ENCODE data around the gene RAC3.

RAC3 gene

DNA sequence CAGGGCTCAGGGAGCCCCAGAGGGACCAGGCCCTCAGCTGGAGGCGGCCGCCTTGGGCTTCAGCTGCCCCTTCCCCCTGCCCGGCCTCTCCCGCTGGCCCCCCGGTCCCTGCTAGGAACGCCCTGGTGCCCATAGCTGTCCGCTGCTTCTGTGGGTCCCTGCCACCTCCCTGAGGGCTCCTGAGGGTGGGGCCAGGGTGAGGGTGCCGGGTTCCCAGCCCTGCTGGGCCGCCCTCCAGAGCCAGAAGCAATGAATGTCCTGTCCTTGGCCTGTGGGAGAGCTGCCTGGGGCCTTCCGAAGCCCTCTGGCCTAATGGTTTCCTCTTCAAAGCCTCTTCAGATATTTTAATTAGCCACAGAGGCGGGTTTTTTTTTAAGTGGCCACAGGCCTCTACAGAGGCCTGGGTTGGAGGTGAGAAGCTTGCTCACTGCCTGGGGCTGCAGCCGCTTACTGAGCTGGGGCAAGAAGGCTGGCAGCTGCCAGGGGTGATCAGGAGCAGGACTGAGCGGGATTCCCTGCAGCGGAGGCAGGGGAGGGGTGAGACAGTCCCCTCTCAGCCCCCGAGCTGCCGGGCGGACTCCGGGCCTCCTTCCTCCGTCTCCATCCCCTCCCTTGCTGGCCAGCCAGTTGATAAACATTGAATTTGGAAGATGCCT is 18.7 kb upstream of the RAC3 start:
- DNase-seq (ENCODE audit: low read depth in 2 of 2) = no peak

GRCh38 chr17:82013341-82013740 is 18.1 kb upstream of the RAC3 start:
- DNase-seq (ENCODE audit: low read depth in 2 of 2) = no peak

DNA sequence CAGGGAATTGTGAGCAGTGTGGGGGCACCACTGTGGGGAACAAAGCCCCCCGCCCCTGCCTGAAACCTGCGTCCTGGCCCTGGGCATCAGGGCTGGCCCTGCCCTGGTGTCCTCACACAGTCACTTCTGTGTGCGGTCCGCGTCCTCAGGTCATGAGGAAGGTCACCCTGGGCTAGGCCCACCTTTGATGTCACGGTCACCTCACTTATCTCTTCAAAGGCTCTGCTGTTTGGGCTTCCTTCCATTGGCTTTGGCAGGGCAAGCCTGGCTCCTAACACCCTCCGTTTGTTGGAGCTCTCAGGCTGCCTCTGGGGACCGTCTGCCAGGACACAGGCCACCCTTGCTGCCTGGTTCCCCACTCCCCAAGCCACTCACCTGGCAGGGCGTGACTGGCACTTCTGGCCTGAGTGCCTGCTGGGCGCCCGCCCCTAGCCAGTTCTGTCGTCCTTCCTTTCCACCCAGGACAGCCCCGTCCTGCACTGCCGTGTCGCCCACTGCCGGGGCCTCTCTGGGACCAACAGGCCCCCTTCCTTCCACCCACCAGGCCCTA is 17.6 kb upstream of the RAC3 start:
- no peak for DNase-seq (ENCODE audit: low read depth in 2 of 2)

GRCh38 chr17:82014432-82014831 is 17.0 kb upstream of the RAC3 start:
- DNase-seq (ENCODE audit: low read depth in 2 of 2) = no peak

GRCh38 chr17:82014971-82015310 is 16.5 kb upstream of the RAC3 start:
- no peak for DNase-seq (ENCODE audit: low read depth in 2 of 2)

GRCh38 chr17:82015311-82015971 is 16.0 kb upstream of the RAC3 start:
- no peak for DNase-seq (ENCODE audit: low read depth in 2 of 2)

DNA sequence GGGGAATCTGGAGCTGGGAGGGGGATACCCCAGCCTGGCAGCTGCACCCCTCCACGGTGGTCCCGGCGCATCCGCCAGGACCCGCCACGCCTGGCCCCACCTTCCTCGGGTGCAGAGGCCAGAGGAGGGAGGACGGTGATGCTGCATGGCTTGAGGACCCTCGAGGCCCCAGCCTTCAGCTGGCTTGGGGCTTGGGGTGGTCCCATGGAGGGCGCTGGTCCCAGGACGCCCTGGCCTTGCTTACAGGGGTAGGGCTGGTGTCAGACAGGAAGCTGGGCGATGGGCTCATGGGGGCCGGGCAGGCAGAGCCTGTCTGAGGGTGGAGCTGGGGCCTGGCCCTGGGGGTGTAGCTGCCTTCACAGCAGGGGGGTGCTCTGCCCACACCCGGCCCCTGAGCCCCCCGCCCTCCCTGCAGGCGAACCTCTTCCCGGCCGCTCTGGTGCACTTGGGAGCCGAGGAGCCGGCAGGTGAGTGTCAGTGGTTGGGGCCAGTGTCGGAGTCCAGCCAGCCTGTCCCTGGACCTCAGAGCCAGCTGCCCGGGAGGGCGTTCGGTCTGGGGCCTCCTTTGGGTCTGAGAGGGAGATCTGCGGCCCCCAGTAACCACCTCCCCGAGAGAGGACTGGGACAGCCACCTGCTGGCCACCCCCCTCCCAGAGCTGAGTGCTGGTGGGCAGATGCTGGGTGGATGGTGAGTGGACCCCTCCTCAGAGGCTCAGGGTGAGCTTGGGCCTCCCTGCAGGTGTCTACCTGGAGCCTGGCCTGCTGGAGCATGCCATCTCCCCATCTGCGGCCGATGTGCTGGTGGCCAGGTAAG is 15.2 kb upstream of the RAC3 start:
- no peak for DNase-seq (ENCODE audit: low read depth in 2 of 2)

- DNase-seq (ENCODE audit: low read depth in 2 of 2) = no peak
Measured at GRCh38 chr17:82016875-82017459, 14.5 kb upstream of the RAC3 start.

- no peak for DNase-seq (ENCODE audit: low read depth in 2 of 2)
Measured at GRCh38 chr17:82017612-82018151, 13.8 kb upstream of the RAC3 start.

DNA sequence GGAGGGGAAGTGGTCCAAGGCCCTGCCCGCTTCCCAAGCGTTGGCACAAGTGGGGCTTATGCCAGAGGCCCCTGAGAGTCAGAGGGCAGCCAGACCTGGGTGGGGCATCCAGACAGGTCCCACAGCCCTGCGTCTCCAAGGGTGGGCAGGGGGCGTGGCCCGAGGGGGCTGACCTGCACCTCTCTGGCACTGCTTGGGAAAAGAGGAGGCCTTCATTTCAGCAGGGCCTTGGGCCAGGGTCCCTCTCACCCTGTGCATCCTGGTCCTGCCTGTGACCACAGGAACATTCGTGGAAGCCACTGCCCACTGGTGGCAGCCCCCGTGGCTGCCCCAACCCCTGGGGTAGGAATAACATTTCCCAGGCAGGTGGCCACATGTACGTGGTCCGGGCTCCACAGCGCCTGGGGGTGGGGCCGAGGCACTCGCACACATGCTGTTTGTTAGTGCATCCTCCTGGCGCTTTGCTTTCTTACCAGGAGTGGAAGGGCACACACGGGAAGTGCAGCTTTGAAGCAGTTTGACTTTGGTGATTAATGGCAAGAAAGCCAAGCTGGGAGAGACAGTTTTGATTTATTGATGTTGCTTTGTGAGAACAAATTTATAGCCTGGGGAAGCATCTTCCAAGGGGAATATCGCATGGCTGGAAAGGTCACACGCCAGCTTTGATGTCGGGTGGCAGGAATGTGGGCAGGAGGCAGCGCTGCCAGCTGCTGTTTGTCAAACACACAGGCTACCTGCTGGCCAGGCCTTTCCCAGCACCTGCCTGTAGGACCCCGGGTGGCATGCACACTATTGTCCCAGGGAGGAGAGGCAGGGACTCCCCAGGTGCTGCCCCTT is 13.1 kb upstream of the RAC3 start:
- no peak for DNase-seq (ENCODE audit: low read depth in 2 of 2)

GRCh38 chr17:82018989-82019689 is 12.3 kb upstream of the RAC3 start:
- DNase-seq (ENCODE audit: low read depth in 2 of 2) = no peak

DNA sequence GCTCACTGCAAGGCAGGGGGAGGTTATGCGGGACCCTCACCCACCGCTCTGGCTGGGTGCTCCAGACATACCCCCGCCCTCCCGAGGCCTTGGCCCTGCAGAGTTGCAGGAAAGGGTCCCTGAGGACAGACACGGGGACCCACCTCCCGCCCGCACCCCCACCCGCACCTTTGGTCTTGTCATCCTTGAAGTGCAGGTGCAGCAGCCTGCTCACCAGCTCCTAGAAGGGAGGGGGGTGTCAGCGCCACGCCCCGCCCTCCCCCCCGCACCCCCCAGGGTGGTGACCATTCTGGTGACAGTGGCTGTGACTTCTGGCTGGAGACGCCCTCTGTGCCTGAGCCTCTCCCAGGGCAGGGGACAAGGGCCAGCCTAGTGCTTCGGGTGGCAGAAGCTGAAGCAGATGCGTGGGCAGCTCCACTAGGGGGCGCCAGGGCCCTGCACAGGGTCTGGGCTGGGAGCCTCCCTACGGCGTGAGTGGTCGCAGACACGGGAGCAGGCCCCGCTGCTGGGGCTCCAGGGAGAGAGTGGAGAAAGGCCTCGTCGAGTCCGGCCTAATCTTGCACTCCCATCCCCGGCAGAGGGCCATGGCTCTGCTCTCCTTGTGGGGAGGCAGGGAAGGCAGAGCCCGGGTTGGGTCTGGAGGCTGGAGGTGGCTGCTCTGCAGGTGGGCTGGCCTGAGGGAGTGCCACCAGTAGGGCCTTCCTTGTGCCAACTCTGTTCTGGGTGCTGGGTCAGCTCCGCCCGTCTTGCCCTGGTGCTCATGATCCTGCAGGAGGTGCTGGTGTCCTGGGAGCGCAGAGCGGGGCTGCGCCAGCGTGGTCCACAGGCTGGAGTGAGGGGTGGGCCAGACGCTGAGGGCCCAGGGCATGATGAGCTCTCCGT is 11.5 kb upstream of the RAC3 start:
- peak; percentile 70 to 74 for DNase-seq (ENCODE audit: low read depth in 2 of 2)

- DNase-seq (ENCODE audit: low read depth in 2 of 2) = no peak
Measured at GRCh38 chr17:82020572-82021106, 10.8 kb upstream of the RAC3 start.

DNA sequence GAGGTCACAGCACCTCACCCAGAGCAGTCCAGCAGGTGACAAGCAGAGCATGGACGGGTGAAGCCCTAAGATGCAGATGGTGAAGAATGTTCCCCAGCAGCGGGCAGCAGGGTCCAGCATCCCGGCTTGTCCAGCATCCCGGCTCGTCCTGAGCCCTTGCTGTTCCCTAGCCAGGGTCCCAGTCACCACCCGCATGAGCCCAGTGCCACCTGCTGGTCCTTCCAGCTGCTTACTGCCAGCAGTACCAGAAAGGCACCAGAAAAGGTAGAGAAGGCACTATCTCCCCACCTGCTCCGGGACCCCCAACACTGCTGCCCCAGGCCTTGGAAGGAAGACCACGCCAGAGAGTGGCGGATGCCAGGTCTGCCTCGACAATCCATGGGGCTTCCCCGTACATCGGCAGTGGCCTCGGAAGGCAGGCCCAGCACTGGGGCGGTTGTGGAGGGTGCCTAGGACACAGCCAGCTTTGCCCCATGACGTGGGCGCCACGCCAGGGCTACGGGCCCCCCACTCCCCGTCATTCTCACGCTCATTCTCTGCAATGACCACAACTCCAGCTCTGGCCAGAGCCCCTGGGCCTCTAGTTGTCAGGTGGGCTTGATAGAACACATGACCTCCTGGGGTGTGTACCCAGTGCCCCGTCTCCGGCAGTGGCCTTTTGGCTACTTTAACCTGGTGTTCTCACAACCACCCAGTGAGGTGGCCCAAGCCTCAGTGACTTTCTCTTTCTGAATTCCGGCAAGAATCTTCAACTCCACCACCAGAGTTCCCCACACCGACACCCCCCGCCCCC is 10.2 kb upstream of the RAC3 start:
- peak in 1 of 2 donors; percentile 57 for DNase-seq (ENCODE audit: low read depth in 2 of 2)

- DNase-seq (ENCODE audit: low read depth in 2 of 2) = no peak
Measured at GRCh38 chr17:82021900-82022309, 9.6 kb upstream of the RAC3 start.

DNA sequence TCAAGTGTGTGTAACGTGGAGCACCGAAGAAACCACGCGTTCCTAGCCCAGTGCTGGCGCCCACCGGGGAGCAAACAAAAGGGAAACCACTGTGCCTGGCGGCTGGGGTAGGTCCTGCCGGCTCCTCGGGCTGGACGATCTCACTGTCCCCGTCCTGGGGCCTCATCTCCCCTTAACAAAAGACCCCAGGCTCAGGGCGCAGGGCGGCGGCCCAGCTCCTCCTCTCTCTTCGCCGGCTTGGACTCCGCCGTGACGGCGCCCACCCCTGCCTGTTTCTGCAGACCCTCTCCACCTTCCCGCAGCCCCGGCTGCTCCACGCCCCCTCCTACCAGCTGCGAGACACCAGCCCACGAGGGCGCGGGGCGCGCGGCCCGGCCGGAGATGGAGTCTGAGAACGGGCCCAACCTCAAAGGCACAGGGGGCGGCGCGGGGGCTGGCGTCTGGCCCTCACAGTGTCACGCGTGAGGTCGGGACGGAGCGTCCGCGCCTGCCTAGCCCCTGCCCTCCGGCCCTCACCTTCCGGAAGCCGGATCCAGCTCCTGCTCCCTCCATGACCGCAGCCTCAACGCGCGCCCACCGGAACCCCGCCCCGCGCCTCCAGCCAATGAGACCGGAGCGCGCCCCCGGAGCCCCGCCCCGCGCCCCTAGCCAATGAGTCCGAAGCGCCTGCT is 9.0 kb upstream of the RAC3 start, which contains the start of gene CENPX:
Gene CENPX, minus strand, starts transcription at position 569 of the 671 bp plus-strand sequence. Its CDS starts 17 bp downstream, at position 552.
- DNase-seq (ENCODE audit: low read depth in 2 of 2) = no peak

DNA sequence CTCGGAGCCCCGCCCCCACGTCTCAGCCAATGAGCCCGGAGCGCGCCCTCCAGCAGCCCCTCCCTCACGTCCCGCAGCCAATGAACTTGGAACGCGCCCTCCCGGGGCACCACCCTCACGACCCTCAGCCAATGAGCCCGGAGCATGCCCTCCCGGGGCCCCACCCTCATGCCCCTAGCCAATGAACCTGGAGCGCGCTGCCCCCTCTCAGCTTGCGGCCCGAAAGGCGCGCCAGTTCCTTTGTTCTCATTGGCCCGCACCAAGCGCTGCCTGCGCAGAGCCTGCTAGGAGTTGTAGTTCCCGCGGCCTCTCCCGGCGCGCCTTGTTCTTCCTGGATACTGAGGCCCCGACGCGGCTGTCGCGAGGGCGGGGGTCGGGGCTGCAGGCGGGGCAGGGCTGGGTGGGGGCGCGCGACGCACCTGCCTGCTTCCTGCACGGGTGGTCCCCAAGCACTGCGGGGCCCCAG is 8.5 kb upstream of the RAC3 start, which contains the start of gene LRRC45:
Gene LRRC45, plus strand, starts transcription at position 325 of the 466 bp plus-strand sequence. CDS start 339 bp downstream, outside the sequence.
- peak; percentile 100 for DNase-seq (ENCODE audit: low read depth in 2 of 2)
